Endometrium (tissue), 2 donors: ENCODE results near the gene MZF1.
"Not testable (repeated sequence)": the region's sequence is repeated elsewhere in the genome, so short reads cannot be mapped to it uniquely, and the experiment has no call there.

Experiments used
- FAIRE-seq: peaks from 2 replicates; lab custom pipeline; 2012; peaks lifted over from hg19 to GRCh38; lab: Jason Lieb, UNC
- donor health status: control.
- donor health status: control.

MZF1 gene

GRCh38 chr19:58572818-58573657 is at the start of gene MZF1:
Gene MZF1, minus strand, starts transcription at chr19:58573335. Its CDS starts 1,946 bp downstream, at chr19:58571389.
- peak; percentile 97 for FAIRE-seq

DNA sequence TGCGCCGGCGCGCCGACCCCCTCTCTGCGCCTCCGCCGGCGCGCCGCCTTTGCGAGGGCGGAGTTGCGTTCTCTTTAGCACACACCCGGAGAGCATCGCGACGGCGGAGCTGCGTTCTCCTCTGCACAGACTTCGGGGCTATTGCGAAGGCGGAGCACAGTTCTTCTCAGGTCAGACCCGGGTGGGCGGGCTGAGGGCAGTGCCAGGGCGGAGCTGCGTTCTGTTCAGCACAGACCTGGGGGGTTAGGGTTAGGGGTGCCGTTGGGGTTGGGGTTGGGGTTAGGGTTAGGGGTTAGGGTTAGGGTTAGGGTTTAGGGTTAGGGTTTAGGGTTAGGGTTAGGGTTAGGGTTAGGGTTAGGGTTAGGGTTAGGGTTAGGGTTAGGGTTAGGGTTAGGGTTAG is 34.1 kb upstream of the MZF1 start:
- not testable (repeated sequence) for FAIRE-seq

- not testable (repeated sequence) for FAIRE-seq
These were observed 33.2 kb upstream of the MZF1 start for GRCh38 chr19:58606251-58606896.

- no peak for FAIRE-seq
These were observed 13.1 kb upstream of the MZF1 start for GRCh38 chr19:58586133-58586765.

DNA sequence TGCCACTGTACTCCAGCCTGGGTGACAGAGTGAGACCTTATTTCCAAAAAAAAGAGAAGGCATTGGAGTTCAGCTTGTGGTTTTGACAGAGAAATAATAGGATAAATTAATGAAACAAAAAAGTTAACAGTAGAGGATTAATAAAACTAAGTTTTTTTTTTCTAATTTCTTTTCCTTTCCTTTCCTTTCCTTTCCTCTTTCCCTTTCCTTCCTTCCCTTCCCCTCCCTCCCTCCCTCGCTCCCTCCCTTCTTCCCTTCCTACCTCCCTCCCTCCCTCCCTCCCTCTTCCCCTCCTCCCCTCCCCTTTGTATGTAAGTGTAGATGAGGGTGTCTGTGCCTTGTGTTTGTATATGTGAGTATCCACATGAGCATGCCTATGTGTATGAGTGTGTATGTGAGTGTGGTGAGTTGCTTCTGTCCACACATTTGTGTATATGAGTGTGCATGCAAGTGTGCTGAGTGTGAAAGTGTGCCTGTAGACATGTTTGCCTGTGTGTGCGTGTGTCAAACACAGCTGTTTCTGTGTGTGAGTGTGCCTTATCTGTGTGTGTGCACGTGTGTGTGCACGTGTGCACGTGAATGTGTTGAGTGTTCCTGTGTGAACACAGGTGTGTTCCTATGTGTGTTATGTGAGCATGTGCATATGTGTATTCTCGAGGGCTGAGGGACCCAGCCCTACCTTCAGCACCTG is 12.5 kb upstream of the MZF1 start:
- FAIRE-seq = no peak

- FAIRE-seq = no peak
These were observed 11.6 kb upstream of the MZF1 start for GRCh38 chr19:58584498-58585441.

- no peak for FAIRE-seq
These were observed 9.8 kb upstream of the MZF1 start for GRCh38 chr19:58582985-58583384.

DNA sequence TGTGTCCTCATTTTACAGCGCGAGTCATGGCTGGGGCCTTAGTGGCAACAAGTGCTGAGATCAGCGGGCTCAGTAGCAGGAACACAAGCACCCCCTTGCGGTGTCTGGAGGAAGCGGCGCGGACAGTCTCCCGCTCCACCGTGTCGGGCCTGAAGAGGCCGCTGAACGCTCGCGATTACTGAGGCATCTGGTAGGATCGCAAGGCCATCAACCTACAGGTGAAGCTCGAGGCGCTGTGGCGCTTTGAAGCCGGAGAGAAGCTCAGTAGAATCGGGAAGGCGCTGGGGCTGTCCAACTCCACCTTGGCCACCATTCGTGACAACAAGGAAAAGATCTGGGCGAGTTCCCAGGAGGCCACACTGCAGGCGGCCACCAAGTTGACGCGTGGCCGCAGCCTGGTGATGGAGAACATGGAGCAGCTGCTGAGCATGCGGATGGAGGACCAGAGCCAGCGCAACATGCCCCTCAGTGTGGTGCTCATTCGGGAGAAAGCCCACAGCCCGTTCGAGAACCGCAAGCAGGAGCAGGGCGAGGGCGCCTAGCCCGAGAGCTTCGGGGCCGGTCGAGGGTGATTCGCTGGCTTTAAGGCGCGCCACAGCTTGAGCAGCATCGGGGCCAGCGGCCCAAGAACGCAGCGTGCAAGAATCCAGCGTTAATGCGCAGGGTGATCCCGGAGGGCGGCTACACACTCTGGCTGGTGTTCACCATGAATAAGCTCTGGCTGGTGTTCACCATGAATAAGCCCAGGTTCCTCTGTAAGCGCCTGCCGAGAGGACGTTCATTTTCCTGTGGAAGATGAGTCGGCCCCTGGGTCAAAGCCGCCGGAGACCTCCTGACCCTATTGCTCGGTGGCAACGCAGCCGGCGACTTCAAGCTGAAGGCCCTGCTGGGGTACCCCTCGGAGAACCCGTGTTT is 8.3 kb upstream of the MZF1 start:
- FAIRE-seq = no peak

GRCh38 chr19:58579473-58580142 is 6.5 kb upstream of the MZF1 start:
- no peak for FAIRE-seq

- no peak for FAIRE-seq
These were observed 5.1 kb upstream of the MZF1 start for GRCh38 chr19:58578012-58578925.

GRCh38 chr19:58577581-58577980 is 4.4 kb upstream of the MZF1 start:
- not testable (repeated sequence) for FAIRE-seq

DNA sequence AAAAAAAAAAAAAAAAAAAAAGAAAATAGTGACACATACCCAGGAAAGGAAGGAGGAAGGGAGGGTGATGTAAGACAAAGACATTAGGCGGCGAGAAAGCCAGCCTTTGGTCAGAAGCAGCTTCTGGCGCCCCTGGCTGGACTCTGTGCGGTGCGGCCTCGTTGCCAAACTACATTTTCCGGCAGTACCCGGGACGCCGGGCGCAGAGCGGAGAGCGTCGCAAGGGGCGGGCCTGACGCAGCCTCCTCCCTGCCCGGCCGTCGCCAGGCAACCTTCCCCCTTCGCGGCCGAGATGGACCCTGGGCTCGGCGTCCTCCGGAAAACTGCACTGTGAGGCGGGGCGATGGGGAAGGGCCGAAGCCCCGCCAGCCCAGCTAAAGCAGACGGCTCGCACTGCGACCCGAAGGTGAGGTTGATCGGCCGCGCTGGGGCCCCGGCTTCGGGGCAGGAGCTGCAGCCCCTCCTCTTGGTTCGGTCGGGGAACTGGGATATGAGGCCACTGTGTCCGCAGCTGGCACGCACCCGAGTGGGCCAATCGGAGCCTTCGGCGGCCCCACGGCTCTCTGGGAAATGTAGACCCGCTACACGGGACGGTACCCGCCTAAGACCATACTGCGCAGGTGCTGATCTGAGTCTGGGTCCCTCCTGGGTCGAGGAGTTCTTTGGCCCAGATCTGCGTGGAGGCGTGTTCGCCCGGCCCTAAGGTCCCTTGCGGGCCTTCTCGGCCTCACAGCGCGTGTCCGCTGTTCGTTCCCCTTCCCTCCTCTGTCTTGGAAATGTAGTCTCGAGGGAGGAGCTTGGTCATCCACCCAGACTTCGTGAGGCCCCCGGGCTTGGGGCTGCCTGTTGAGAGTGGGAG is 2.3 kb upstream of the MZF1 start:
- no peak for FAIRE-seq

- FAIRE-seq = no peak
These were observed 576 bp upstream of the MZF1 start for GRCh38 chr19:58573658-58574164.

DNA sequence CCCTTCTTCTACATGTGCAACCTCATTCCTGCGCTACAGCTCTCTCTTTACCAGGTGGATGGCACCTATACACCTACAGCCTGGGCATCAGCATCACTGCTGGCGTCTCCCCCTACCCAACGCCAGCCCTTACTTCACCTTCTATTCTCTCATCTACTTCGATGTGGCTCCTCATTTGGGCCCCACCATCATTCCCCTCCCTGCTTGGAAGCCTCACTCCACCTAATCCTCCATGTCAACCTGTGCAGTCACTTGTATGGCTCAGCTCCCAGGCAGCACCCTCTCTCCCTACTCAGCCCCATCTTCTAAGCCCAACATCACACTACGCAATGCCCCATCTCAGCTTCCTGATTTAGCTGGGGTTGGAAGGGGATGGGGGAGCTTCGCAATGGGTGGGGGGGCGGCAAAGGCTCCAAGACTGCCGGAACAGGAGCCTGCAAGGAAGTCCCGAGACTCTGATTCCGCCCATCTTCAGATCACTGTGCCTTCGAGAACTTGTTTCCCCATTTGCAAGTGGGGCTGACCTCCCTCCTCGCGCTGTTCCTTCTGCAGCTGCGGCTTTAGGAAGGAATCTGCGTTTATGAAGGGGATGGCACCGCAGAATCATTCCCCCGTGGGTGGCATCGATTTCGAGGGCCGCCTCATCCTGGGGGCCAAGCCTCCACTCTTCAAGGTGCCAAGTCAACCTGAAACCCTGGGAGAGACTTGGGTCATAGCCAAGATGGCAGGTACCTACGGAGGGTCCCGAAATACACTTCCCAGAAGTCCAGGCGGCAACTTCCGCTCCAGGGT is 913 bp downstream of the MZF1 start:
- no peak for FAIRE-seq

- FAIRE-seq = no peak
These were observed 1.6 kb downstream of the MZF1 start for GRCh38 chr19:58571575-58571947.

DNA sequence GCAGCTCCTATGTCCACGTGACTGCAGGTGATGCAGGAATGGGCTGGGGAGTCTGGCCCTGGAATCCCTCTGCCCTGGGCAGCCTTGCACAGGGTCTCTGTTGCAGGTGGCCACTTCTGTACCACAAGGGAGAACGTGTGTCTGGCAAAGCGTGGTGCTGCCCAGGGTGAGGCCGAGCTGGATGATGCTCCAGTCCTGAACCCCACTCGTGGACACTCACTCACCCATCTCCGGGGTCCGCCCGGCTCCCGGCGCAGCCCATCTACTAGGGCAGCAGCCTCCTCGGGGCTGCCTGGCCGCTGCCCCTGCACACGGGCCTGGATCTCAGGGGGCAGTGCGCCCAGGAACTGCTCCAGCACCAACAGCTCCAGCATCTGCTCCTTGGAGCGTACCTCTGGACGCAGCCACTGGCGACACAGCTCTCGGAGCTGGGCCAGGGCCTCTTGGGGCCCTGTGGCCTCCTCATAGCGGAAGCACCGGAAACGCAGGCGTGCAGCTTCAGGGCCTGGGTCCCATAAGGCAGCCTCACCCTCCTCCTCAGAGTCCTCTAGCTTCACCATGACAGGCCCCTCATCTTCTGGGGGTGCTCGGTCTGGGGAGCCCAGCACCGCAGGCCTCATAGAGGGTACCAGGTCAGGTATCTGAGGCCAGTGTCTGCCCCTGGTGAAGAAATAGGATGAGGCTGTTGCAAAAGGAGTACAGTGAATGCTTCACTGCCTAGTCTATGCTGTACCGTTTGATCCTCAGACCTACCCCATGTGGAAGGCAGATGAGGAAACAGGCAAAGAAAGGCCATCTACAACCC is 2.2 kb downstream of the MZF1 start:
- no peak for FAIRE-seq
